K562 (cell line): ENCODE results near the gene C20orf141. TPM values are rescaled to one million over a fixed set of nuclear protein-coding genes. Genes with fewer than 3 reads are reported as not detected.

Experiments used
- ATAC-seq: fragments of 200-7000 bp; cut with Tn5 transposase; 3 replicates; pipeline ENCODE4 v1.9.1; 2020; ENCODE audit warnings: moderate library complexity
- BruUV-seq: library from RNA; stranded (reverse); fragments of 400-500 nt; replicated peaks from 2 replicates; lab custom pipeline; 2021; lab: Mats Ljungman, UMichigan
- CTCF ChIA-PET: fragments of 300-600 bp; formaldehyde crosslinking; extraction: SDS; loops from one replicate; lab custom pipeline; 2021; ENCODE audit warnings: low intra/inter-chr PET ratio; lab: Yijun Ruan, JAX
- POLR2A ChIA-PET: fragments of 300-600, 350-650 bp; sonication (Branson Sonifier 250); formaldehyde crosslinking; extraction: SDS; loops from one replicate; lab custom pipeline; 2021; ENCODE audit warnings: antibody characterized with exemption, inconsistent platforms; lab: Yijun Ruan, JAX
- DNase-seq, 4 experiments: peaks; one replicate each; pipeline versions ENCODE4 v3.0.0 to v3.0.0-alpha.2; 2011 to 2018; ENCODE audit warnings: low spot score in 3 of 4, mixed read lengths in 3 of 4; ENCODE audit errors: extremely low read depth in 1 of 4
- FAIRE-seq: peaks from 2 replicates; lab custom pipeline; 2011; peaks lifted over from hg19 to GRCh38; lab: Jason Lieb, UNC
- H2AFZ ChIP-seq: 2 replicates; pipeline ENCODE4 v1.6.0; 2011; ENCODE audit warnings: low read depth, low read length, control low read depth, inconsistent platforms
- H3K27ac ChIP-seq: fragments of 200-600 bp; 3 replicates; pipeline ENCODE4 v1.8.0; 2011; ENCODE audit warnings: low read depth, mild to moderate bottlenecking, control low read depth, inconsistent platforms, low read length, moderate library complexity, mixed read lengths; ENCODE audit errors: extremely low read depth
- H3K27me3 ChIP-seq, 2 experiments: fragments of 300-600 bp in 1 of 2; 2 replicates in 1 of 2; 3 replicates in 1 of 2; pipeline versions ENCODE4 v1.6.0 to v1.8.0; 2011; ENCODE audit warnings: inconsistent platforms in 2 of 2, low read length in 2 of 2, mild to moderate bottlenecking in 1 of 2, mixed read lengths in 1 of 2, moderate library complexity in 1 of 2; ENCODE audit not compliant: control insufficient read depth in 2 of 2, insufficient read depth in 2 of 2
- H3K36me3 ChIP-seq: fragments of 300-600 bp; 3 replicates; pipeline ENCODE4 v1.8.0; 2011; ENCODE audit warnings: mild to moderate bottlenecking, low read length, inconsistent platforms; ENCODE audit not compliant: control insufficient read depth, insufficient read depth
- H3K4me1 ChIP-seq, 2 experiments: fragments of 200-600 bp in 1 of 2; replicated peaks in 1 of 2; 2 replicates in 1 of 2; 3 replicates in 1 of 2; pipeline versions ENCODE4 v1.5.1 to v1.8.0; 2011; ENCODE audit warnings: inconsistent platforms in 2 of 2, low read length in 2 of 2, mild to moderate bottlenecking in 1 of 2, mixed read lengths in 1 of 2, moderate library complexity in 1 of 2; ENCODE audit not compliant: control insufficient read depth in 2 of 2, insufficient read depth in 2 of 2
- H3K4me2 ChIP-seq: 2 replicates; pipeline ENCODE4 v1.6.1; 2011; ENCODE audit warnings: low read length, control low read depth, inconsistent platforms, mixed read lengths; ENCODE audit not compliant: insufficient read depth
- H3K4me3 ChIP-seq: fragments of 200-600 bp; sonication (generic), shearing (Covaris generic); 2 replicates; pipeline ENCODE4 v1.5.1; 2016; ENCODE audit warnings: control low read depth, inconsistent platforms
- H3K79me2 ChIP-seq: fragments of 200-600 bp; 3 replicates; pipeline ENCODE4 v1.8.0; 2011; ENCODE audit warnings: low read length, inconsistent platforms; ENCODE audit not compliant: control insufficient read depth, insufficient read depth
- H3K9ac ChIP-seq, 2 experiments: 2 replicates each; pipeline versions ENCODE4 v1.6.0 to v1.6.1; 2011; ENCODE audit warnings: low read depth in 2 of 2, low read length in 2 of 2, control low read depth in 1 of 2, inconsistent platforms in 1 of 2, mild to moderate bottlenecking in 1 of 2, mixed read lengths in 1 of 2; ENCODE audit not compliant: insufficient read depth in 1 of 2
- H3K9me1 ChIP-seq: one replicate; pipeline ENCODE4 v1.6.0; 2011; ENCODE audit warnings: inconsistent platforms, mild to moderate bottlenecking, low read length, moderate library complexity; ENCODE audit not compliant: control insufficient read depth, insufficient read depth
- H3K9me3 ChIP-seq: replicated peaks from 2 replicates; pipeline ENCODE4 v1.5.1; 2011; ENCODE audit warnings: low read depth, low read length, inconsistent platforms; ENCODE audit not compliant: control insufficient read depth, insufficient read depth
- H4K20me1 ChIP-seq: replicated peaks from 2 replicates; pipeline ENCODE4 v1.6.1; 2011; ENCODE audit warnings: low read length, inconsistent platforms, mixed read lengths; ENCODE audit not compliant: control insufficient read depth, insufficient read depth
- C11orf30 ChIP-seq: fragments of 450-650 bp; IDR thresholded peaks from 2 replicates; pipeline ENCODE4 v1.6.1; 2016; ENCODE audit warnings: low read depth, mild to moderate bottlenecking
- HIVEP1 ChIP-seq: fragments of 250-450 bp; sonication (Bioruptor Pico); IDR thresholded peaks from 2 replicates; pipeline ENCODE4 v1.4.0; 2020; ENCODE audit warnings: mild to moderate bottlenecking
- NRF1 ChIP-seq, 2 experiments: fragments of 450-650 bp; IDR thresholded peaks in 1 of 2; conservative IDR thresholded peaks in 1 of 2; 2 replicates each; pipeline ENCODE4 v1.6.1; 2014; ENCODE audit warnings: mild to moderate bottlenecking in 2 of 2
- TCF3 ChIP-seq: sonication (generic); formaldehyde crosslinking; IDR thresholded peaks from 2 replicates; pipeline ENCODE4 v1.4.0; 2020; ENCODE audit warnings: mild to moderate bottlenecking, missing genetic modification reagents
- WGBS: fragments of 100-300 bp; shearing (Covaris generic); methylation state at CpG from one replicate; pipeline ENCODE4 v1.1.6; 2016; ENCODE audit warnings: low coverage, mixed read lengths; ENCODE audit not compliant: insufficient coverage; ENCODE audit errors: missing lambda C conversion rate; 5-methylcytosine and 5-hydroxymethylcytosine counted together
- in situ Hi-C: fragments of 300-500 bp; cut with MboI; formaldehyde crosslinking; loops from 4 replicates; pipeline ENCODE4 v1.15.0; 2018; ENCODE audit warnings: inconsistent platforms, mixed read lengths
- intact Hi-C: fragments of 100-400 bp; cut with micrococcal nuclease; formaldehyde crosslinking; loops from 2 replicates; pipeline ENCODE4 v1.14.2; 2022
- polyA plus RNA-seq, 8 experiments: library from polyadenylated mRNA; depleted of rRNA in 4 of 8; stranded (reverse) in 5 of 8; unstranded in 3 of 8; fragments of >200 nt; fragmentation: Nextera tagmentation in 2 of 8; fragmentation: Illumina TruSeq in 1 of 8; extraction: Ambion mirVana in 2 of 8; extraction: Trizol in 1 of 8; gene quantifications; 2 replicates each; pipeline versions ENCODE4 v1.2.1 to v1.2.3, GENCODE V29; 2011 to 2014; ENCODE audit warnings: inconsistent platforms in 1 of 8, missing spikeins in 1 of 8
- total RNA-seq, 7 experiments: library from RNA; depleted of rRNA in 6 of 7; stranded (reverse); fragments of >200 nt in 6 of 7; fragmentation: Illumina TruSeq in 2 of 7; extraction: Trizol in 2 of 7; gene quantifications; 2 replicates each; pipeline versions ENCODE4 v1.2.1 to v1.2.3, GENCODE V29; 2011 to 2021; ENCODE audit warnings: low replicate concordance in 1 of 7
- TF ChIP-seq, protein P1 (sequence below): fragments of 200-800 bp; sonication (Bioruptor generic); IDR thresholded peaks from 2 replicates; pipeline ENCODE4 v1.6.1; 2017; ENCODE audit warnings: missing genetic modification characterization, missing compliant biosample characterization

The C20orf141 gene
- total and polyA plus RNA-seq, 9 of the 15 experiments (the other 6 are each of a cell fraction or from before 2014, with no cell fraction given) = not detected

DNA sequence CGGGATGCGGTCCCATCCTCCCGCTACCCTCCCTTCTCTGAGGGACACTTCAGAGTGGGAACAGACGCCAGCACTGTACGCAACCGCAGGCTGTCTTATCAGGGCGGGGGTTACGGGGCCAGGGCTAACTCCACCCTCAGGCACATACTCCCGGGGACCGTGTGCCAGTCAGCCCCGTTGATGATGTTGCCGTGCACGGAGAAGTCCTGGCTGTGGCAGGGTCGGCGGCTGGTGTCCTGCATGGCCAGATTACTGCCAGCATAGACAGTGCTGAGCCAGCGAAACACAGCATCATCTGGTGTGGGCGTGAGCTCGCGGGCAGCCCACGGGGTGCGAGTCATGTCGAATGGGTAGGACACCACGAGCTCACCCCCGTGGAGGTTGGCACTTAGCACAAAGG, 19.3 kb upstream of the C20orf141 start:
- no peaks in the 10 kb centered on the region for H3K9me3 ChIP-seq
- no peaks in the 10 kb centered on the region for H3K79me2 ChIP-seq
- ChIA-PET POLR2A (no interaction called here), CTCF (no interaction called here)
- no TSS peak for BruUV-seq
- intact Hi-C loops (no loop called here), in situ Hi-C loops (no loop called here)
- peaks cover 12% of the 10 kb centered on the region; the same call in 1 of the 2 replicates for H4K20me1 ChIP-seq
- 0% methylated on average over 20 of the region's 24 CpGs for WGBS
- H3K36me3 ChIP-seq = no peaks in the 10 kb centered on the region
- peak overlapping the region; percentile 14; the same call in 1 of the 2 replicates for H3K4me2 ChIP-seq
- no peak overlapping the region for H2AFZ ChIP-seq
- DNase-seq = peak in 3 of 4 experiments; percentile 29 to 48 (median 45)
- no peak for FAIRE-seq
- peaks cover 15 to 60% of the 10 kb centered on the region in 2 experiments; a peak in 4 of 5 replicates for H3K27me3 ChIP-seq
- H3K9me1 ChIP-seq = no peaks in the 10 kb centered on the region
- H3K9ac ChIP-seq = peak overlapping the region in 1 of 2 experiments; percentile 45; a peak in 1 of 4 replicates
- H3K27ac ChIP-seq = no peak overlapping the region
- no peak for TF ChIP-seq HIVEP1 (CRISPR knock-in tag)
- TF ChIP-seq, protein P1, sequence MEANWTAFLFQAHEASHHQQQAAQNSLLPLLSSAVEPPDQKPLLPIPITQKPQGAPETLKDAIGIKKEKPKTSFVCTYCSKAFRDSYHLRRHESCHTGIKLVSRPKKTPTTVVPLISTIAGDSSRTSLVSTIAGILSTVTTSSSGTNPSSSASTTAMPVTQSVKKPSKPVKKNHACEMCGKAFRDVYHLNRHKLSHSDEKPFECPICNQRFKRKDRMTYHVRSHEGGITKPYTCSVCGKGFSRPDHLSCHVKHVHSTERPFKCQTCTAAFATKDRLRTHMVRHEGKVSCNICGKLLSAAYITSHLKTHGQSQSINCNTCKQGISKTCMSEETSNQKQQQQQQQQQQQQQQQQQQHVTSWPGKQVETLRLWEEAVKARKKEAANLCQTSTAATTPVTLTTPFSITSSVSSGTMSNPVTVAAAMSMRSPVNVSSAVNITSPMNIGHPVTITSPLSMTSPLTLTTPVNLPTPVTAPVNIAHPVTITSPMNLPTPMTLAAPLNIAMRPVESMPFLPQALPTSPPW = 0 out of 2 replicates have a peak, but pooled peaks have one; percentile 19
- TF ChIP-seq TCF3 = peak; percentile 12; the same call in 1 of the 2 replicates
- TF ChIP-seq C11orf30 = 0 out of 2 replicates have a peak, but pooled peaks have one; percentile 17
- TF ChIP-seq NRF1 (conservative IDR thresholded peaks at IDR 0.05 in 1 of 2, IDR thresholded peaks at IDR 0.05 in 1 of 2) = peak; percentile 65 to 73
- H3K4me1 ChIP-seq = peaks cover 2 to 25% of the 10 kb centered on the region in 2 experiments; a peak in 4 of 5 replicates
- no peak overlapping the region for H3K4me3 ChIP-seq
- ATAC-seq = peak; percentile 74
